GM12874 (cell line): Measurements from ENCODE around the gene ANKRD33B.

ENCODE experiments used
- TF ChIP-seq, protein P1 (sequence below): IDR thresholded peaks from 2 replicates; pipeline ENCODE4 v1.5.1; 2011; ENCODE audit warnings: low read depth, mild to moderate bottlenecking, control low read depth, low read length, moderate library complexity; ENCODE audit not compliant: insufficient read depth

The ANKRD33B gene

DNA sequence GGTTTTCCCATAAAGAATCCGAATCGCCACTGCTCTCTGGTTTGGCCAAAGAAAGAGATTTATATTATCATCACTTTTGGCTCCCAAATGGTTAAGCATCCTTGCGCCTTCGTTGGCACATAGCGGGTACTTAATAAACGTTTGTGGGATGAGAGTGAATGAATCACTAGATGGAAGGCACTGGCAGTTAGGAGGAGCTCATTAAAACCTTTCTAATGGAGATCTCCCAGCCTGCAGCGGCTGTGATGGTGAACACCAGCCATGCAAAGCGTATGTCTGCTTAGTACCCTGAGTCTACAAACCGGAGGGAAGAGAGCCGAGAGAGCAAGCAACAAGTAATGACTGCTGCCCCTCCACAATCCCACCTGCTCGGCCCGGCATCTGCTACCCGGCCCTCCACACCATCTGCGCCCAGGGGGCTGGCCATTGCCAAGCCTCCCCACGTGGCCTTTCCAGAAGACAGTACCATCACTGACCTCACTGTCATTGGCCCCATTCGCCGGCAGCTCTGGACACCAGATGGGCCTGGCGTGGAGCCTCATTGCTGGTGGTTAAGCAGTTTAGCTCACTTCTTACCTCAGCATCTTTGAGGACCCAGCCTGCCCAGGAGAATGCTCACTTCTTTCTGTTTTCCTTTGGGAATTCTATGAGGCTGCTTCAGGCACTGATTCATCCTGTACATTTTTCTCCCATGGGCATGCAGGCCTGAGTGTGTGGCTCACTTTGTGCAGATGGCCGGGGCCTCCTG lies 39.3 kb upstream of the ANKRD33B start:
- TF ChIP-seq, protein P1, sequence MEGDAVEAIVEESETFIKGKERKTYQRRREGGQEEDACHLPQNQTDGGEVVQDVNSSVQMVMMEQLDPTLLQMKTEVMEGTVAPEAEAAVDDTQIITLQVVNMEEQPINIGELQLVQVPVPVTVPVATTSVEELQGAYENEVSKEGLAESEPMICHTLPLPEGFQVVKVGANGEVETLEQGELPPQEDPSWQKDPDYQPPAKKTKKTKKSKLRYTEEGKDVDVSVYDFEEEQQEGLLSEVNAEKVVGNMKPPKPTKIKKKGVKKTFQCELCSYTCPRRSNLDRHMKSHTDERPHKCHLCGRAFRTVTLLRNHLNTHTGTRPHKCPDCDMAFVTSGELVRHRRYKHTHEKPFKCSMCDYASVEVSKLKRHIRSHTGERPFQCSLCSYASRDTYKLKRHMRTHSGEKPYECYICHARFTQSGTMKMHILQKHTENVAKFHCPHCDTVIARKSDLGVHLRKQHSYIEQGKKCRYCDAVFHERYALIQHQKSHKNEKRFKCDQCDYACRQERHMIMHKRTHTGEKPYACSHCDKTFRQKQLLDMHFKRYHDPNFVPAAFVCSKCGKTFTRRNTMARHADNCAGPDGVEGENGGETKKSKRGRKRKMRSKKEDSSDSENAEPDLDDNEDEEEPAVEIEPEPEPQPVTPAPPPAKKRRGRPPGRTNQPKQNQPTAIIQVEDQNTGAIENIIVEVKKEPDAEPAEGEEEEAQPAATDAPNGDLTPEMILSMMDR = no peak

GRCh38 chr5:10525124-10525495 lies 38.8 kb upstream of the ANKRD33B start:
- TF ChIP-seq, protein P1 = no peak

- TF ChIP-seq, protein P1 = no peak
Measured at GRCh38 chr5:10527281-10527950, 36.5 kb upstream of the ANKRD33B start.

DNA sequence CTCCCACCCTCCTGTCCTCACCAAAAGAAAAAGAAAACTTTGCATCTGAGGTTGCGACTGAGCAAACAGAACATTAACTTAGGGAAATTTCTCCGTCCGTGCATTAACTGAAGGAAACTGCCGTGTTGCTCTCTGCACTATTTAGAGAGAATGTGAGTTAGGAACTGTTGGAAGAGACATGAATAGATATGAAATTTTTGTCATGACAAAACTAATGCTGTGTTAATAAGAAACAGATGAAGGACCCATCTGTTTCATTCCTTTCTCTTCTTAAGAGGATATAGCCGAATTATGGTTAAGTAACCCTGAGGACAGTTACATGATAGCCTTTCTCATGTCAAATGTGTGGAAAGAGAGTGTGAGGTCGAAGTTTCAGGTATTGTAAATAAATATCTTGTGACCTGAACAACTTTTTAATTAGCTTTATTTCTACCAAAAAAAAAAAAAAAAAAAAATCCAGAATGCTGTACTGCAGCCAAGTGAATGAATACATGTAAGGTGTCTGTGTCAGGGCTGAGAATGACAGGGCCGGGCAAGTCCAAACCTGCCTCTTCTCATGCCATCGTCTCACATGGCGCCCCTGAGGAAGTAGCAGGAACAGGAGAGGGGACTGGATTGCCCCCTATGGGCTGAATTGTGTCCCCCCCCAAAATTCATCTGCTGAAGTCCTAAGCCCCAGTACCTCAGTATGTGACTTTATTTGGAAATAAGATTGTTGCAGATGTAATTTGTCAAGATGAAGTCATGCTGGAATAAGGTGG lies 35.6 kb upstream of the ANKRD33B start:
- TF ChIP-seq, protein P1 = 0 out of 2 replicates have a peak, but pooled peaks have one; percentile 21

GRCh38 chr5:10528827-10529226 lies 35.0 kb upstream of the ANKRD33B start:
- TF ChIP-seq, protein P1 = no peak

GRCh38 chr5:10530601-10531320 lies 33.1 kb upstream of the ANKRD33B start:
- TF ChIP-seq, protein P1 = no peak
